Measurements from ENCODE around the gene FAH. TPM values are rescaled to one million over a fixed set of nuclear protein-coding genes. Genes with fewer than 3 reads are reported as not detected.

FAH gene
- total RNA-seq, 4 donors from 2014 or later, result 11.1 to 15.0 (median 14.0) TPM

- 78% methylated on average over 4 of the region's 4 CpGs for WGBS
- Histone ChIP-seq H3K27me3 (no peaks in the 10 kb centered on the region), H3K4me3 (no peak overlapping the region), H3K36me3 (peaks cover 4 to 62% (median 18%) of the 10 kb centered on the region in 4 donors), H3K9me3 (no peaks in the 10 kb centered on the region), H3K27ac (replicated peaks in 1 of 4) (no peak overlapping the region), H3K4me1 (peaks cover 5 to 17% (median 11%) of the 10 kb centered on the region in 4 donors)
- TF ChIP-seq POLR2A (IDR thresholded peaks at IDR 0.05; ENCODE audit: low read depth), result no peak
- TF ChIP-seq EP300 (IDR thresholded peaks at IDR 0.05), result no peak
- DNase-seq (ENCODE audit: extremely low spot score), result no peak
- intact Hi-C loops (cut with DNase I), result no loop called here
Measured at GRCh38 chr15:80171787-80172186, 19.0 kb downstream of the FAH start.

GRCh38 chr15:80172401-80172800, 19.6 kb downstream of the FAH start:
- no peaks in the 10 kb centered on the region for H3K9me3 ChIP-seq
- intact Hi-C loops (cut with DNase I), result no loop called here
- no peak overlapping the region for H3K4me3 ChIP-seq
- TF ChIP-seq POLR2AphosphoS5 (IDR thresholded peaks at IDR 0.05) (no peak), EP300 (IDR thresholded peaks at IDR 0.05) (no peak), CTCF (IDR thresholded peaks at IDR 0.05) (no peak), POLR2A (IDR thresholded peaks at IDR 0.05; ENCODE audit: low read depth) (no peak)
- H3K36me3 ChIP-seq, result peaks cover 4 to 68% (median 21%) of the 10 kb centered on the region in 4 donors
- WGBS, result 82% methylated on average over 8 of the region's 8 CpGs
- H3K27me3 ChIP-seq, result no peaks in the 10 kb centered on the region
- no peak overlapping the region for H3K27ac ChIP-seq (replicated peaks in 1 of 4)
- DNase-seq (ENCODE audit: extremely low spot score), result no peak
- peaks cover 5 to 17% (median 11%) of the 10 kb centered on the region in 4 donors for H3K4me1 ChIP-seq

- Histone ChIP-seq H3K27ac (replicated peaks in 1 of 4) (no peak overlapping the region), H3K27me3 (no peaks in the 10 kb centered on the region), H3K9me3 (no peaks in the 10 kb centered on the region), H3K4me1 (peaks cover 5 to 17% (median 11%) of the 10 kb centered on the region in 4 donors), H3K36me3 (peaks cover 4 to 73% (median 23%) of the 10 kb centered on the region in 4 donors), H3K4me3 (no peak overlapping the region)
- TF ChIP-seq EP300 (IDR thresholded peaks at IDR 0.05) (no peak), POLR2A (IDR thresholded peaks at IDR 0.05; ENCODE audit: low read depth) (no peak), CTCF (IDR thresholded peaks at IDR 0.05) (peak; percentile 51 to 72 (median 71)), POLR2AphosphoS5 (IDR thresholded peaks at IDR 0.05) (no peak)
- WGBS, result 61% methylated on average over 8 of the region's 10 CpGs
- intact Hi-C loops (cut with DNase I), result no loop called here
- no peak for DNase-seq (ENCODE audit: extremely low spot score)
Measured at GRCh38 chr15:80173022-80173759, 20.4 kb downstream of the FAH start.

- Histone ChIP-seq H3K36me3 (peaks cover 3 to 66% (median 24%) of the 10 kb centered on the region in 4 donors), H3K27me3 (no peaks in the 10 kb centered on the region), H3K4me1 (peaks cover 5 to 17% (median 11%) of the 10 kb centered on the region in 4 donors), H3K9me3 (no peaks in the 10 kb centered on the region), H3K27ac (replicated peaks in 1 of 4) (peak overlapping the region; percentile 43 to 58 (median 48)), H3K4me3 (no peak overlapping the region)
- intact Hi-C loops (cut with DNase I), result no loop called here
- DNase-seq (ENCODE audit: extremely low spot score), result no peak
- TF ChIP-seq POLR2A (IDR thresholded peaks at IDR 0.05; ENCODE audit: low read depth) (no peak), POLR2AphosphoS5 (IDR thresholded peaks at IDR 0.05) (no peak), CTCF (IDR thresholded peaks at IDR 0.05) (no peak), EP300 (IDR thresholded peaks at IDR 0.05) (no peak)
- WGBS, result 79% methylated on average over 11 of the region's 11 CpGs
Measured at GRCh38 chr15:80174017-80174746, 21.4 kb downstream of the FAH start.

GRCh38 chr15:80175436-80175835, 22.6 kb downstream of the FAH start:
- TF ChIP-seq POLR2AphosphoS5 (IDR thresholded peaks at IDR 0.05) (no peak), EP300 (IDR thresholded peaks at IDR 0.05) (no peak), CTCF (IDR thresholded peaks at IDR 0.05) (no peak), POLR2A (IDR thresholded peaks at IDR 0.05; ENCODE audit: low read depth) (no peak)
- DNase-seq (ENCODE audit: extremely low spot score), result no peak
- Histone ChIP-seq H3K4me1 (peaks cover 5 to 20% (median 12%) of the 10 kb centered on the region in 4 donors), H3K4me3 (no peak overlapping the region), H3K27me3 (no peaks in the 10 kb centered on the region), H3K9me3 (no peaks in the 10 kb centered on the region), H3K36me3 (peaks cover 0 to 64% (median 24%) of the 10 kb centered on the region in 4 donors), H3K27ac (replicated peaks in 1 of 4) (no peak overlapping the region)
- 93% methylated on average over 6 of the region's 9 CpGs for WGBS
- intact Hi-C loops (cut with DNase I), result no loop called here
